ENCODE results near the gene BCOR.

The BCOR gene

GRCh38 chrX:40074080-40074958 lies 23.4 kb downstream of the BCOR start:
- peak in 2 of 10 donors; percentile 23 to 74 for DNase-seq
- intact Hi-C loops (cut with DNase I) = no loop called here

GRCh38 chrX:40073439-40074054 lies 24.2 kb downstream of the BCOR start:
- intact Hi-C loops (cut with DNase I) = no loop called here
- peak in 1 of 10 donors; percentile 70 for DNase-seq

- peak in 1 of 10 donors; percentile 63 for DNase-seq
These were observed 25.5 kb downstream of the BCOR start for GRCh38 chrX:40072246-40072645.

GRCh38 chrX:40068048-40068447 lies 29.7 kb downstream of the BCOR start:
- DNase-seq = no peak
- intact Hi-C loops (cut with DNase I) = no loop called here

More at GRCh38 chrX:40072246-40072645, 25.5 kb downstream of the BCOR start:
- intact Hi-C loops (cut with DNase I) = no loop called here

- intact Hi-C loops (cut with DNase I) = no loop called here
- DNase-seq = no peak
These were observed 31.1 kb downstream of the BCOR start for GRCh38 chrX:40066700-40067099.

GRCh38 chrX:40065296-40066046 lies 32.3 kb downstream of the BCOR start:
- intact Hi-C loops (cut with DNase I) = no loop called here
- no peak for DNase-seq

GRCh38 chrX:40064055-40064597 lies 33.6 kb downstream of the BCOR start:
- peak in 1 of 10 donors; percentile 72 for DNase-seq
- intact Hi-C loops (cut with DNase I) = no loop called here

GRCh38 chrX:40063555-40063954 lies 34.2 kb downstream of the BCOR start:
- intact Hi-C loops (cut with DNase I) = no loop called here
- no peak for DNase-seq

GRCh38 chrX:40062525-40063155 lies 35.1 kb downstream of the BCOR start:
- intact Hi-C loops (cut with DNase I) = no loop called here
- peak in 9 of 10 donors; percentile 26 to 92 (median 50) for DNase-seq

- peak in 1 of 10 donors; percentile 55 for DNase-seq
- intact Hi-C loops (cut with DNase I) = no loop called here
These were observed 35.8 kb downstream of the BCOR start for GRCh38 chrX:40061871-40062524.

GRCh38 chrX:40061005-40061404 lies 36.8 kb downstream of the BCOR start:
- DNase-seq = no peak
- intact Hi-C loops (cut with DNase I) = no loop called here

- intact Hi-C loops (cut with DNase I) = no loop called here
- no peak for DNase-seq
These were observed 37.4 kb downstream of the BCOR start for GRCh38 chrX:40060356-40060845.

GRCh38 chrX:40058719-40059118 lies 39.0 kb downstream of the BCOR start:
- intact Hi-C loops (cut with DNase I) = no loop called here
- peak in 3 of 10 donors; percentile 38 to 86 (median 72) for DNase-seq

GRCh38 chrX:40057405-40057804 lies 40.4 kb downstream of the BCOR start:
- intact Hi-C loops (cut with DNase I) = no loop called here
- no peak for DNase-seq

GRCh38 chrX:40056420-40056819 lies 41.3 kb downstream of the BCOR start:
- intact Hi-C loops (cut with DNase I) = no loop called here
- DNase-seq = no peak

GRCh38 chrX:40055495-40055894 lies 42.3 kb downstream of the BCOR start:
- DNase-seq = no peak
- intact Hi-C loops (cut with DNase I) = no loop called here

- intact Hi-C loops (cut with DNase I) = no loop called here
- no peak for DNase-seq
These were observed 43.0 kb downstream of the BCOR start for GRCh38 chrX:40054793-40055192.

- DNase-seq = no peak
- intact Hi-C loops (cut with DNase I) = no loop called here
These were observed 47.2 kb downstream of the BCOR start for GRCh38 chrX:40050532-40050931.

GRCh38 chrX:40049084-40049641 lies 48.6 kb downstream of the BCOR start:
- intact Hi-C loops (cut with DNase I) = no loop called here
- DNase-seq = no peak

All from posterior cingulate gyrus (tissue), 11 donors.